GM23338 (cell line): ENCODE data around the gene TMEM30A. TPM values are rescaled to one million over a fixed set of nuclear protein-coding genes. Genes with fewer than 3 reads are reported as not detected.

Experiments used
- ATAC-seq: fragments of 200-7000 bp; cut with Tn5 transposase; 3 replicates; pipeline ENCODE4 v1.9.1; 2020
- DNase-seq: peaks from one replicate; pipeline ENCODE4 v3.0.0-alpha.2; 2015; ENCODE audit warnings: low spot score
- H2AFZ ChIP-seq: fragments of 200-600 bp; sonication (generic); 2 replicates; pipeline ENCODE4 v1.8.0; 2016; ENCODE audit warnings: antibody characterized with exemption, mild to moderate bottlenecking, moderate library complexity
- H3F3A ChIP-seq: fragments of 200-600 bp; sonication (generic); replicated peaks from 2 replicates; pipeline ENCODE4 v1.8.0; 2017; ENCODE audit warnings: antibody characterized with exemption, mixed run types, low read depth
- H3K27ac ChIP-seq: fragments of 200-600 bp; sonication (generic); 2 replicates; pipeline ENCODE4 v1.6.1; 2016; ENCODE audit warnings: low read depth
- H3K27me3 ChIP-seq: fragments of 200-600 bp; sonication (generic); 2 replicates; pipeline ENCODE4 v1.8.0; 2016; ENCODE audit warnings: mild to moderate bottlenecking, mixed run types, moderate library complexity; ENCODE audit not compliant: insufficient read depth
- H3K36me3 ChIP-seq: fragments of 200-600 bp; sonication (generic); 2 replicates; pipeline ENCODE4 v1.8.0; 2016; ENCODE audit warnings: mild to moderate bottlenecking; ENCODE audit not compliant: insufficient read depth
- H3K4me1 ChIP-seq: fragments of 200-600 bp; sonication (generic); 2 replicates; pipeline ENCODE4 v1.8.0; 2016; ENCODE audit warnings: mild to moderate bottlenecking, moderate library complexity; ENCODE audit not compliant: insufficient read depth
- H3K4me2 ChIP-seq: fragments of 200-600 bp; sonication (generic); 2 replicates; pipeline ENCODE4 v1.7.1; 2017; ENCODE audit warnings: mixed run types
- H3K4me3 ChIP-seq: fragments of 200-600 bp; sonication (generic); 2 replicates; pipeline ENCODE4 v1.6.1; 2016; ENCODE audit warnings: mixed run types
- H3K79me2 ChIP-seq: fragments of 200-600 bp; sonication (generic); replicated peaks from 2 replicates; pipeline ENCODE4 v1.8.0; 2017; ENCODE audit warnings: mild to moderate bottlenecking; ENCODE audit not compliant: insufficient read depth
- H3K9me2 ChIP-seq: fragments of 200-600 bp; sonication (generic); 2 replicates; pipeline ENCODE4 v1.8.0; 2017; ENCODE audit not compliant: insufficient read depth
- H4K20me1 ChIP-seq: fragments of 200-600 bp; sonication (generic); replicated peaks from 2 replicates; pipeline ENCODE4 v1.8.0; 2017; ENCODE audit warnings: mild to moderate bottlenecking; ENCODE audit not compliant: insufficient read depth
- H3K27ac Mint-ChIP-seq: 2 replicates; pipeline ENCODE4 v1.8.0; 2020; ENCODE audit warnings: inconsistent platforms, mild to moderate bottlenecking, moderate library complexity, mixed read lengths
- H3K27me3 Mint-ChIP-seq: 3 replicates; pipeline ENCODE4 v1.8.0; 2022; ENCODE audit warnings: low read depth, mild to moderate bottlenecking, moderate library complexity, mixed read lengths, inconsistent platforms; ENCODE audit not compliant: insufficient read depth, poor library complexity
- H3K36me3 Mint-ChIP-seq: 3 replicates; pipeline ENCODE4 v1.8.0; 2021; ENCODE audit warnings: low read depth, mild to moderate bottlenecking, inconsistent platforms, moderate library complexity, mixed read lengths
- H3K4me1 Mint-ChIP-seq: 3 replicates; pipeline ENCODE4 v1.8.0; 2020; ENCODE audit warnings: mild to moderate bottlenecking, inconsistent platforms, mixed read lengths
- H3K4me3 Mint-ChIP-seq: 3 replicates; pipeline ENCODE4 v1.8.0; 2021; ENCODE audit warnings: moderate library complexity, mild to moderate bottlenecking, inconsistent platforms, mixed read lengths
- H3K9me3 Mint-ChIP-seq: 3 replicates; pipeline ENCODE4 v1.8.0; 2020; ENCODE audit warnings: moderate library complexity, mild to moderate bottlenecking, inconsistent platforms, mixed read lengths
- CREB1 ChIP-seq: fragments of 250-450 bp; sonication (Bioruptor Pico); IDR thresholded peaks from 2 replicates; pipeline ENCODE4 v1.5.0; 2020; ENCODE audit warnings: low read depth, mild to moderate bottlenecking, moderate library complexity
- CTCF ChIP-seq, 2 experiments: fragments of 200-600 bp in 1 of 2; sonication (generic) in 1 of 2; conservative IDR thresholded peaks; 2 replicates each; pipeline versions ENCODE4 v1.5.1 to v1.6.1; 2016 to 2017; ENCODE audit warnings: antibody characterized with exemption in 2 of 2, low read depth in 2 of 2, mild to moderate bottlenecking in 2 of 2, moderate library complexity in 1 of 2
- EZH2 ChIP-seq: fragments of 200-600 bp; sonication (generic); IDR thresholded peaks from one replicate; pipeline ENCODE4 v1.8.0; 2017; ENCODE audit warnings: antibody characterized with exemption, mild to moderate bottlenecking, low read depth; ENCODE audit not compliant: unreplicated experiment
- EZH2phosphoT487 ChIP-seq: fragments of 200-600 bp; sonication (generic); IDR thresholded peaks from one replicate; pipeline ENCODE4 v1.8.1; 2018; ENCODE audit warnings: antibody characterized with exemption; ENCODE audit not compliant: unreplicated experiment
- JUNB ChIP-seq: IDR thresholded peaks from one replicate; pipeline ENCODE4 v1.6.1; 2016; ENCODE audit warnings: antibody characterized with exemption; ENCODE audit not compliant: unreplicated experiment
- NANOG ChIP-seq: IDR thresholded peaks from 2 replicates; pipeline ENCODE4 v1.6.1; 2016; ENCODE audit warnings: antibody characterized with exemption, borderline replicate concordance
- POLR2AphosphoS5 ChIP-seq: IDR thresholded peaks from 2 replicates; pipeline ENCODE4 v1.6.1; 2016; ENCODE audit warnings: antibody characterized with exemption, low read depth
- STAT1 ChIP-seq: IDR thresholded peaks from one replicate; pipeline ENCODE4 v1.6.1; 2016; ENCODE audit warnings: antibody characterized with exemption; ENCODE audit not compliant: unreplicated experiment
- ZNF114 ChIP-seq: fragments of 250-450 bp; sonication (Bioruptor Pico); IDR thresholded peaks from 2 replicates; pipeline ENCODE4 v1.5.0; 2020; ENCODE audit warnings: mild to moderate bottlenecking, moderate library complexity
- ZNF331 ChIP-seq: fragments of 250-450 bp; sonication (Bioruptor Pico); IDR thresholded peaks from 2 replicates; pipeline ENCODE4 v1.5.0; 2020; ENCODE audit warnings: low read depth, mild to moderate bottlenecking, moderate library complexity
- polyA plus RNA-seq: library from polyadenylated mRNA; unstranded; fragments of >200 nt; fragmentation: Nextera tagmentation; extraction: Ambion mirVana; gene quantifications from 2 replicates; pipeline ENCODE4 v1.2.1, GENCODE V29; 2016
- total RNA-seq: library from RNA; depleted of rRNA; stranded (reverse); fragments of >200 nt; shearing (Covaris generic); gene quantifications from 2 replicates; pipeline ENCODE4 v1.2.3, GENCODE V29; 2014
- TF ChIP-seq, protein P1 (sequence below): IDR thresholded peaks from 2 replicates; pipeline ENCODE4 v1.6.1; 2016; ENCODE audit warnings: antibody characterized with exemption
- TF ChIP-seq, protein P2 (sequence below): fragments of 250-450 bp; sonication (Bioruptor Pico); IDR thresholded peaks from 2 replicates; pipeline ENCODE4 v1.5.0; 2020; ENCODE audit warnings: mild to moderate bottlenecking, moderate library complexity

The TMEM30A gene
- total and polyA plus RNA-seq, 2 experiments from 2014 or later = 61.7 to 99.9 TPM

GRCh38 chr6:75275067-75275466 is 9.5 kb downstream of the TMEM30A start (continued):
- TF ChIP-seq, protein P1, sequence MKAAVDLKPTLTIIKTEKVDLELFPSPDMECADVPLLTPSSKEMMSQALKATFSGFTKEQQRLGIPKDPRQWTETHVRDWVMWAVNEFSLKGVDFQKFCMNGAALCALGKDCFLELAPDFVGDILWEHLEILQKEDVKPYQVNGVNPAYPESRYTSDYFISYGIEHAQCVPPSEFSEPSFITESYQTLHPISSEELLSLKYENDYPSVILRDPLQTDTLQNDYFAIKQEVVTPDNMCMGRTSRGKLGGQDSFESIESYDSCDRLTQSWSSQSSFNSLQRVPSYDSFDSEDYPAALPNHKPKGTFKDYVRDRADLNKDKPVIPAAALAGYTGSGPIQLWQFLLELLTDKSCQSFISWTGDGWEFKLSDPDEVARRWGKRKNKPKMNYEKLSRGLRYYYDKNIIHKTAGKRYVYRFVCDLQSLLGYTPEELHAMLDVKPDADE = no peak
- no peak for TF ChIP-seq EZH2phosphoT487

DNA sequence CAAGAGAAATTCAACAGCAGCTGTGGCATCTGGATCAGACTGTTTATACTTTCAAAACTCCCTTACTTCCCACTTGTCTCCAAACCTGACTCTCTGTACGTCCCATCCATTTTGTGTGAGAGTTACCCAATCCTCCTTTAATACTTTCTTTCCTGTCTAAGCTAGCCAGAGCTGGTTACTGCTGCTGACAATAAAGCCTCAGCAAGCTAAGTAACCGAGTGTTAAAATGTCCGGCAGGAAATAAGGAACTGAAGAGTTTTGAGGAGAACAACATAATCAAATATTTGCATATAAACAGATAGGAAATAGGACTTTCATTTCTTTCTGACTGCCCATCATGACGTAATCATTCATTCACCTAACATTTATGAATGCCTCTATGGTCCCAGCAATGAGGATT is 11.6 kb downstream of the TMEM30A start:
- H3K27me3 Mint-ChIP-seq = no peaks in the 10 kb centered on the region
- Histone ChIP-seq H3K4me3 (no peak overlapping the region), H3K79me2 (peaks cover 93% of the 10 kb centered on the region), H3K36me3 (no peaks in the 10 kb centered on the region), H3K9me2 (0 out of 2 replicates have a peak, but pooled peaks cover 9% of the 10 kb centered on the region), H3K27ac (peak overlapping the region; percentile 85), H3K27me3 (no peaks in the 10 kb centered on the region), H4K20me1 (no peaks in the 10 kb centered on the region), H3K4me1 (peaks cover 44% of the 10 kb centered on the region), H2AFZ (no peak overlapping the region), H3F3A (no peaks in the 10 kb centered on the region), H3K4me2 (no peak overlapping the region)
- no peak for ATAC-seq
- no peak overlapping the region for H3K4me3 Mint-ChIP-seq
- H3K4me1 Mint-ChIP-seq = peaks cover 43% of the 10 kb centered on the region
- H3K27ac Mint-ChIP-seq = peak overlapping the region; percentile 14
- DNase-seq = no peak
- H3K9me3 Mint-ChIP-seq = peaks cover 22% of the 10 kb centered on the region
- peaks cover 60% of the 10 kb centered on the region for H3K36me3 Mint-ChIP-seq
- TF ChIP-seq, protein P2, sequence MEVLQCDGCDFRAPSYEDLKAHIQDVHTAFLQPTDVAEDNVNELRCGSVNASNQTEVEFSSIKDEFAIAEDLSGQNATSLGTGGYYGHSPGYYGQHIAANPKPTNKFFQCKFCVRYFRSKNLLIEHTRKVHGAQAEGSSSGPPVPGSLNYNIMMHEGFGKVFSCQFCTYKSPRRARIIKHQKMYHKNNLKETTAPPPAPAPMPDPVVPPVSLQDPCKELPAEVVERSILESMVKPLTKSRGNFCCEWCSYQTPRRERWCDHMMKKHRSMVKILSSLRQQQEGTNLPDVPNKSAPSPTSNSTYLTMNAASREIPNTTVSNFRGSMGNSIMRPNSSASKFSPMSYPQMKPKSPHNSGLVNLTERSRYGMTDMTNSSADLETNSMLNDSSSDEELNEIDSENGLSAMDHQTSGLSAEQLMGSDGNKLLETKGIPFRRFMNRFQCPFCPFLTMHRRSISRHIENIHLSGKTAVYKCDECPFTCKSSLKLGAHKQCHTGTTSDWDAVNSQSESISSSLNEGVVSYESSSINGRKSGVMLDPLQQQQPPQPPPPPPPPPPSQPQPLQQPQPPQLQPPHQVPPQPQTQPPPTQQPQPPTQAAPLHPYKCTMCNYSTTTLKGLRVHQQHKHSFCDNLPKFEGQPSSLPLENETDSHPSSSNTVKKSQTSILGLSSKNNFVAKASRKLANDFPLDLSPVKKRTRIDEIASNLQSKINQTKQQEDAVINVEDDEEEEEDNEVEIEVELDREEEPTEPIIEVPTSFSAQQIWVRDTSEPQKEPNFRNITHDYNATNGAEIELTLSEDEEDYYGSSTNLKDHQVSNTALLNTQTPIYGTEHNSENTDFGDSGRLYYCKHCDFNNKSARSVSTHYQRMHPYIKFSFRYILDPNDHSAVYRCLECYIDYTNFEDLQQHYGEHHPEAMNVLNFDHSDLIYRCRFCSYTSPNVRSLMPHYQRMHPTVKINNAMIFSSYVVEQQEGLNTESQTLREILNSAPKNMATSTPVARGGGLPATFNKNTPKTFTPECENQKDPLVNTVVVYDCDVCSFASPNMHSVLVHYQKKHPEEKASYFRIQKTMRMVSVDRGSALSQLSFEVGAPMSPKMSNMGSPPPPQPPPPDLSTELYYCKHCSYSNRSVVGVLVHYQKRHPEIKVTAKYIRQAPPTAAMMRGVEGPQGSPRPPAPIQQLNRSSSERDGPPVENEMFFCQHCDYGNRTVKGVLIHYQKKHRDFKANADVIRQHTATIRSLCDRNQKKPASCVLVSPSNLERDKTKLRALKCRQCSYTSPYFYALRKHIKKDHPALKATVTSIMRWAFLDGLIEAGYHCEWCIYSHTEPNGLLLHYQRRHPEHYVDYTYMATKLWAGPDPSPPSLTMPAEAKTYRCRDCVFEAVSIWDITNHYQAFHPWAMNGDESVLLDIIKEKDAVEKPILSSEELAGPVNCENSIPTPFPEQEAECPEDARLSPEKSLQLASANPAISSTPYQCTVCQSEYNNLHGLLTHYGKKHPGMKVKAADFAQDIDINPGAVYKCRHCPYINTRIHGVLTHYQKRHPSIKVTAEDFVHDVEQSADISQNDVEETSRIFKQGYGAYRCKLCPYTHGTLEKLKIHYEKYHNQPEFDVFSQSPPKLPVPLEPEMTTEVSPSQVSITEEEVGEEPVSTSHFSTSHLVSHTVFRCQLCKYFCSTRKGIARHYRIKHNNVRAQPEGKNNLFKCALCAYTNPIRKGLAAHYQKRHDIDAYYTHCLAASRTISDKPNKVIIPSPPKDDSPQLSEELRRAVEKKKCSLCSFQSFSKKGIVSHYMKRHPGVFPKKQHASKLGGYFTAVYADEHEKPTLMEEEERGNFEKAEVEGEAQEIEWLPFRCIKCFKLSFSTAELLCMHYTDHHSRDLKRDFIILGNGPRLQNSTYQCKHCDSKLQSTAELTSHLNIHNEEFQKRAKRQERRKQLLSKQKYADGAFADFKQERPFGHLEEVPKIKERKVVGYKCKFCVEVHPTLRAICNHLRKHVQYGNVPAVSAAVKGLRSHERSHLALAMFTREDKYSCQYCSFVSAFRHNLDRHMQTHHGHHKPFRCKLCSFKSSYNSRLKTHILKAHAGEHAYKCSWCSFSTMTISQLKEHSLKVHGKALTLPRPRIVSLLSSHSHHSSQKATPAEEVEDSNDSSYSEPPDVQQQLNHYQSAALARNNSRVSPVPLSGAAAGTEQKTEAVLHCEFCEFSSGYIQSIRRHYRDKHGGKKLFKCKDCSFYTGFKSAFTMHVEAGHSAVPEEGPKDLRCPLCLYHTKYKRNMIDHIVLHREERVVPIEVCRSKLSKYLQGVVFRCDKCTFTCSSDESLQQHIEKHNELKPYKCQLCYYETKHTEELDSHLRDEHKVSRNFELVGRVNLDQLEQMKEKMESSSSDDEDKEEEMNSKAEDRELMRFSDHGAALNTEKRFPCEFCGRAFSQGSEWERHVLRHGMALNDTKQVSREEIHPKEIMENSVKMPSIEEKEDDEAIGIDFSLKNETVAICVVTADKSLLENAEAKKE (CRISPR knock-in tag) = no peak
- TF ChIP-seq EZH2 = no peak
- no peak for TF ChIP-seq CTCF (conservative IDR thresholded peaks at IDR 0.05; ENCODE audit: low read depth in 2 of 2)
- TF ChIP-seq POLR2AphosphoS5 = no peak
- no peak for TF ChIP-seq JUNB
- no peak for TF ChIP-seq EZH2phosphoT487
- no peak for TF ChIP-seq STAT1
- TF ChIP-seq NANOG = no peak
- TF ChIP-seq, protein P1 = no peak
- TF ChIP-seq ZNF331 (CRISPR knock-in tag) = no peak
- TF ChIP-seq CREB1 = no peak
- TF ChIP-seq ZNF114 (CRISPR knock-in tag) = no peak
